ENCODE data around the gene C19orf67. TPM values are rescaled to one million over a fixed set of nuclear protein-coding genes. Genes with fewer than 3 reads are reported as not detected.

Gene C19orf67
- total RNA-seq, 1 experiment from 2014 or later: not detected

GRCh38 chr19:14093117-14093823, 7.7 kb upstream of the C19orf67 start:
- BruUV-seq (replicated peaks): no TSS peak
- CTCF ChIA-PET: no interaction called here
- ATAC-seq: no peak

GRCh38 chr19:14091813-14092462, 6.4 kb upstream of the C19orf67 start:
- no peaks in the 10 kb centered on the region for H3F3A ChIP-seq (ENCODE audit: low read length, unreplicated experiment)
- no peaks in the 10 kb centered on the region for H3K79me2 ChIP-seq (ENCODE audit: low read length)
- ATAC-seq: no peak; the same call in 1 of the 2 replicates
- peak overlapping the region; percentile 59; the same call in 1 of the 2 replicates for H3K9ac ChIP-seq (ENCODE audit: low read length)
- H3K4me3 ChIP-seq (ENCODE audit: low read length): peak overlapping the region; percentile 89
- ChIA-PET POLR2A (ENCODE audit: unreplicated experiment) (no interaction called here), CTCF (no interaction called here)
- no peaks in the 10 kb centered on the region for H4K20me1 ChIP-seq (ENCODE audit: low read length)
- H3K36me3 ChIP-seq (ENCODE audit: low read depth, low read length): peaks cover 6% of the 10 kb centered on the region
- BruUV-seq (replicated peaks): TSS peak; percentile 75
- peaks cover 7% of the 10 kb centered on the region; the same call in 1 of the 2 replicates for H3K9me3 ChIP-seq (ENCODE audit: low read length)
- peak overlapping the region; percentile 92 for H2AFZ ChIP-seq (ENCODE audit: low read length)
- no peak for DNase-seq
- H3K4me1 ChIP-seq (ENCODE audit: insufficient read depth, low read length): peaks cover 8% of the 10 kb centered on the region; the same call in 1 of the 2 replicates
- no peaks in the 10 kb centered on the region for H3K27me3 ChIP-seq (ENCODE audit: low read length)
- intact Hi-C loops (cut with micrococcal nuclease): no loop called here
- TF ChIP-seq EZH2 (IDR thresholded peaks at IDR 0.05; ENCODE audit: low read length, unreplicated experiment): no peak
- TF ChIP-seq EZH2phosphoT487 (IDR thresholded peaks at IDR 0.05; ENCODE audit: borderline replicate concordance, low read length): no peak
- TF ChIP-seq CTCF (conservative IDR thresholded peaks at IDR 0.05; ENCODE audit: low read depth, low read length): no peak
- H3K4me2 ChIP-seq (ENCODE audit: low read length): peak overlapping the region; percentile 98
- H3K27ac ChIP-seq (ENCODE audit: low read length): no peak overlapping the region
- H3K9me2 ChIP-seq (replicated peaks; ENCODE audit: low read length): no peaks in the 10 kb centered on the region

More at GRCh38 chr19:14093117-14093823, 7.7 kb upstream of the C19orf67 start:
- H3K4me3 ChIP-seq (ENCODE audit: low read length): no peak overlapping the region
- H3K9ac ChIP-seq (ENCODE audit: low read length): no peak overlapping the region
- no peak overlapping the region for H3K27ac ChIP-seq (ENCODE audit: low read length)
- H2AFZ ChIP-seq (ENCODE audit: low read length): no peak overlapping the region
- peaks cover 6% of the 10 kb centered on the region for H3K36me3 ChIP-seq (ENCODE audit: low read depth, low read length)
- intact Hi-C loops (cut with micrococcal nuclease): no loop called here
- no peaks in the 10 kb centered on the region for H3K79me2 ChIP-seq (ENCODE audit: low read length)
- peaks cover 8% of the 10 kb centered on the region; the same call in 1 of the 2 replicates for H3K4me1 ChIP-seq (ENCODE audit: insufficient read depth, low read length)
- no peak for TF ChIP-seq CTCF (conservative IDR thresholded peaks at IDR 0.05; ENCODE audit: low read depth, low read length)
- no peak for TF ChIP-seq EZH2phosphoT487 (IDR thresholded peaks at IDR 0.05; ENCODE audit: borderline replicate concordance, low read length)
- TF ChIP-seq EZH2 (IDR thresholded peaks at IDR 0.05; ENCODE audit: low read length, unreplicated experiment): no peak
- H3K27me3 ChIP-seq (ENCODE audit: low read length): no peaks in the 10 kb centered on the region
- no peaks in the 10 kb centered on the region for H3F3A ChIP-seq (ENCODE audit: low read length, unreplicated experiment)
- peaks cover 7% of the 10 kb centered on the region; the same call in 1 of the 2 replicates for H3K9me3 ChIP-seq (ENCODE audit: low read length)
- no peaks in the 10 kb centered on the region for H4K20me1 ChIP-seq (ENCODE audit: low read length)
- no peaks in the 10 kb centered on the region for H3K9me2 ChIP-seq (replicated peaks; ENCODE audit: low read length)
- POLR2A ChIA-PET (ENCODE audit: unreplicated experiment): no interaction called here
- DNase-seq: no peak
- H3K4me2 ChIP-seq (ENCODE audit: low read length): no peak overlapping the region
